ENCODE results near the gene OR51G1. TPM values are rescaled to one million over a fixed set of nuclear protein-coding genes. Genes with fewer than 3 reads are reported as not detected.
"Not testable (repeated sequence)": the region's sequence is repeated elsewhere in the genome, so short reads cannot be mapped to it uniquely, and the experiment has no call there.

The OR51G1 gene, protein sequence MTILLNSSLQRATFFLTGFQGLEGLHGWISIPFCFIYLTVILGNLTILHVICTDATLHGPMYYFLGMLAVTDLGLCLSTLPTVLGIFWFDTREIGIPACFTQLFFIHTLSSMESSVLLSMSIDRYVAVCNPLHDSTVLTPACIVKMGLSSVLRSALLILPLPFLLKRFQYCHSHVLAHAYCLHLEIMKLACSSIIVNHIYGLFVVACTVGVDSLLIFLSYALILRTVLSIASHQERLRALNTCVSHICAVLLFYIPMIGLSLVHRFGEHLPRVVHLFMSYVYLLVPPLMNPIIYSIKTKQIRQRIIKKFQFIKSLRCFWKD
- total RNA-seq = not detected in 3 replicates

DNA sequence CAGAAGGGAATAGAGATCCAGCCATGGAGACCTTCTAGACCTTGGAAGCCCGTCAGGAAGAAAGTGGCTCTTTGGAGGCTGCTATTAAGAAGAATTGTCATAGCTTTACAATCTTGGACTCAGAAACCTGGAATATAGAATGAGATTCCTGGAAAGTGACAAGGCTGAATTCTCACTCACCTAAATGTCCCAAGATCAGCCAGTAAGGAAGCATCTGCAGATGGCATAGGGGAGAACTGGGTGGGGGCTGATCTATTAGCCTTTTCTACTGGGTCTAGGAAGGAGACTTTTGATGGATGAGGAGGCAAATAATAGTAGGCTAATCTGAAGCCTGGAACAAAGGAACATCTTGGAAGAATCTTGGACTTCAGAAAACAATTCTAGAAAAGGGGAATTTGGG lies at the start of gene OR51G1:
Gene OR51G1, minus strand, starts transcription at position 101 of the 400 bp plus-strand sequence. Its CDS starts 0 bp downstream, at position 101.
- no peaks in the 10 kb centered on the region for H3K9me3 Mint-ChIP-seq

DNA sequence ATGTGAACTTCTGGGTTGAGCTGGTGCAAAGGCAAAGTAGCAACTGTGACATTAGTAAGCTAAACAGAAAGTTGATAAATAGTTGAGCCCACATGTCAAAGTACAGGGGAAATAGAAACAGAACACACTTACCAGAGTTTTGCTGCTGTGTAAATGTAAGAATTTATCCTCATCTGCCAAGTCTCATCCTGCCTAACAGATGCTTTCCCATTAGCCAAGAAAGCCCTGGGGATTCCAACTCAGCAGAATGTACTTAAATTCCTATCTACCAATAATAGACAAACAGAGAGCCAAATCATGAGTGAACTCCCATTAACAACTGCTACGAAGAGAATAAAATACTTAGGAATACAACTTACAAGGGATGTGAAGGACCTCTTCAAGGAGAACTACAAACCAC lies 38.7 kb upstream of the OR51G1 start:
- no peak for DNase-seq (ENCODE audit: low spot score in 2 of 2, unreplicated experiment in 2 of 2)
- H3K4me1 Mint-ChIP-seq = no peaks in the 10 kb centered on the region
- no peaks in the 10 kb centered on the region for H3K36me3 Mint-ChIP-seq
- H3K9me3 Mint-ChIP-seq = peaks cover 10% of the 10 kb centered on the region
- no peak overlapping the region for H3K27ac Mint-ChIP-seq
- TF ChIP-seq, protein P1, sequence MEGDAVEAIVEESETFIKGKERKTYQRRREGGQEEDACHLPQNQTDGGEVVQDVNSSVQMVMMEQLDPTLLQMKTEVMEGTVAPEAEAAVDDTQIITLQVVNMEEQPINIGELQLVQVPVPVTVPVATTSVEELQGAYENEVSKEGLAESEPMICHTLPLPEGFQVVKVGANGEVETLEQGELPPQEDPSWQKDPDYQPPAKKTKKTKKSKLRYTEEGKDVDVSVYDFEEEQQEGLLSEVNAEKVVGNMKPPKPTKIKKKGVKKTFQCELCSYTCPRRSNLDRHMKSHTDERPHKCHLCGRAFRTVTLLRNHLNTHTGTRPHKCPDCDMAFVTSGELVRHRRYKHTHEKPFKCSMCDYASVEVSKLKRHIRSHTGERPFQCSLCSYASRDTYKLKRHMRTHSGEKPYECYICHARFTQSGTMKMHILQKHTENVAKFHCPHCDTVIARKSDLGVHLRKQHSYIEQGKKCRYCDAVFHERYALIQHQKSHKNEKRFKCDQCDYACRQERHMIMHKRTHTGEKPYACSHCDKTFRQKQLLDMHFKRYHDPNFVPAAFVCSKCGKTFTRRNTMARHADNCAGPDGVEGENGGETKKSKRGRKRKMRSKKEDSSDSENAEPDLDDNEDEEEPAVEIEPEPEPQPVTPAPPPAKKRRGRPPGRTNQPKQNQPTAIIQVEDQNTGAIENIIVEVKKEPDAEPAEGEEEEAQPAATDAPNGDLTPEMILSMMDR (IDR thresholded peaks at IDR 0.05; ENCODE audit: unreplicated experiment) = no peak
- H3K4me3 Mint-ChIP-seq = no peak overlapping the region
- peaks cover 18% of the 10 kb centered on the region for H3K27me3 Mint-ChIP-seq (ENCODE audit: low read depth)

More for the DNA sequence above, at the start of gene OR51G1:
- Mint-ChIP-seq H3K4me1 (no peaks in the 10 kb centered on the region), H3K27me3 (ENCODE audit: low read depth) (peaks cover 29% of the 10 kb centered on the region), H3K4me3 (no peak within 1 kb of the TSS), H3K27ac (no peak within 1 kb of the TSS), H3K36me3 (no peaks in the 10 kb centered on the region)
- no peak for DNase-seq (ENCODE audit: low spot score in 2 of 2, unreplicated experiment in 2 of 2)
- TF ChIP-seq, protein P1 (IDR thresholded peaks at IDR 0.05; ENCODE audit: unreplicated experiment) = no peak

DNA sequence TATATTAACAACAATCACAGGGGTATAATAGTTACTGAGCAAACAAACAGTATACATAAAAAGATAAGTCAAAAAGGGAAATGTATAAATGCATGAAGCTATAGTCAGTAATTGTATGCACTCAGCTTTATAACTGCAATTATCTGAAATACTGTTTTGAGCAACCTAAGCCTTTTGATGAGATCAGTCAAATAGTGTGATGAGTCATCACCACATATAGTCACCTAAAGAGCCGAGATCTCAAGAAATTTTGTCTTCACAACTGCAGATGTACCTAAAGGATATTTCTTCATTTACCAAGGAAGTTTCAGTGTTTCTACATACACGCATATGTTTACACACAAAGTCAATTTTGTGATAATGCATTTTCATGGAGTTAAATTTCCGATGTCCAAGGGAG lies 36.7 kb upstream of the OR51G1 start:
- peaks cover 10% of the 10 kb centered on the region for H3K9me3 Mint-ChIP-seq
- no peak overlapping the region for H3K4me3 Mint-ChIP-seq
- no peaks in the 10 kb centered on the region for H3K36me3 Mint-ChIP-seq
- no peak for DNase-seq (ENCODE audit: low spot score in 2 of 2, unreplicated experiment in 2 of 2)
- no peaks in the 10 kb centered on the region for H3K4me1 Mint-ChIP-seq
- TF ChIP-seq, protein P1 (IDR thresholded peaks at IDR 0.05; ENCODE audit: unreplicated experiment) = no peak
- H3K27ac Mint-ChIP-seq = no peak overlapping the region
- H3K27me3 Mint-ChIP-seq (ENCODE audit: low read depth) = peaks cover 19% of the 10 kb centered on the region

DNA sequence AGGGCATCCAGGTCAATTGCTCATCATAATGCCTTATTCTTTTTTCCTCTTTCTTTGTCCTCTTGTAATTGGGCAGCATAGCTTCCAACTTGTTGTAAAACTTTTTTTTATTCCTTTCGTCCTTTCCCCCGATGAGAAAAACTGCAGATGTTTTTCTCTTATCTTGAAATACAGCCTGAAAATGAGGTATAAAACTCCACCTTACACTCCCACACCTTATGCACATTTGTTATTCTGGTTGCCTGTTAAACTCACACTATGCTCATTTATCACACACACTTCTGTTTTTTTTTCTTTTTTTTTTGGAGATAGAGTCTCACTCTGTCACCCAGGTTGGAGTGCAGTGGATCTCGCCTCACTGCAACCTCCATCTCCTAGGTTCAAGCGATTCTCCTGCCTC lies 33.3 kb upstream of the OR51G1 start:
- TF ChIP-seq, protein P1 (IDR thresholded peaks at IDR 0.05; ENCODE audit: unreplicated experiment) = no peak
- H3K36me3 Mint-ChIP-seq = no peaks in the 10 kb centered on the region
- no peak overlapping the region for H3K4me3 Mint-ChIP-seq
- H3K27me3 Mint-ChIP-seq (ENCODE audit: low read depth) = peaks cover 33% of the 10 kb centered on the region
- H3K9me3 Mint-ChIP-seq = no peaks in the 10 kb centered on the region
- no peak for DNase-seq (ENCODE audit: low spot score in 2 of 2, unreplicated experiment in 2 of 2)
- H3K4me1 Mint-ChIP-seq = no peaks in the 10 kb centered on the region
- no peak overlapping the region for H3K27ac Mint-ChIP-seq

DNA sequence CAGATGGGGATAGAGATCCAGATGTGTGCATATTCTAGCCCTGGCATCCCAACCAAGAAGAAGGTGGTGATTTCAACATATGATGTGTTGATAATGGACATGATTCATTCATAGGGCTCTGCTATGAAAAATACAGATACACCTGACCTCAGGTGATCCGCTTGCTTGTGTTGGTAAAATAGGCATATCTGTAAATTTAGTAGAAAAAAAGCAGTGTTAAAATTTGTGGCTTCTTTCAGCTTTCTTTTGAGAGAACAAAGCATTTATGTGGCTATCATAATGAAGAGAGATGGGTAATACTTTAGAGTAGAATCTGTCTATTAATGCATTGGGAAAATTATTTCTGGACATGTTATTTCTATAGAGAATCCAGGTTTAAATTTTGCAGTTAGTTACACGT lies 31.5 kb upstream of the OR51G1 start, which contains the start of gene OR51A2:
Gene OR51A2, minus strand, starts transcription at position 101 of the 400 bp plus-strand sequence. Its CDS starts 0 bp downstream, at position 101.
- not testable (repeated sequence) for H3K36me3 Mint-ChIP-seq, H3K27ac Mint-ChIP-seq, H3K4me3 Mint-ChIP-seq

DNA sequence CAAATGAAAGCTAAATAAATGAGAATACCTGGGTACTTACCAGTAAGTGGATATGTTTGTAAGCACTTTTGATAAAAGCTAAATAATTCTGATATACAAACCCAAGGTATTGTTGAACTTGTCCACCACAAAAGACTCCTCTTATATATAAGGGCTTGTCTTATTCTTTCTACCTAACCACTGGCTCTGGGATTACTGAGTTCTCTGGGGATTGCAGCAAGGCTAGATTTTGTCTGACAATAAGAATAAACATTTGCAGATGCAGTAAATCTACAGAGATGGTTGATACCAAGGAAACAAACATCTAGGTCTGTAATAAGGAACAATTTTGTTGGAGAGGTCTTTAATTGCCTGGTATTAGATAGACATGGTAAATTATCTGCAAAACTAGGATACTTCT lies 23.4 kb upstream of the OR51G1 start, which contains the start of gene OR51A4:
Gene OR51A4, minus strand, starts transcription at position 101 of the 400 bp plus-strand sequence. CDS start 505 bp downstream, outside the sequence.
- no peaks in the 10 kb centered on the region for H3K4me1 Mint-ChIP-seq
- H3K27me3 Mint-ChIP-seq (ENCODE audit: low read depth) = peaks cover 25% of the 10 kb centered on the region
- no peaks in the 10 kb centered on the region for H3K9me3 Mint-ChIP-seq
- H3K36me3 Mint-ChIP-seq = no peaks in the 10 kb centered on the region
- TF ChIP-seq, protein P1 (IDR thresholded peaks at IDR 0.05; ENCODE audit: unreplicated experiment) = no peak
- no peak within 1 kb of the TSS for H3K27ac Mint-ChIP-seq
- no peak within 1 kb of the TSS for H3K4me3 Mint-ChIP-seq
- DNase-seq (ENCODE audit: low spot score in 2 of 2, unreplicated experiment in 2 of 2) = no peak

More for the DNA sequence above, 31.5 kb upstream of the OR51G1 start, which contains the start of gene OR51A2:
- H3K9me3 Mint-ChIP-seq; H3K4me1 Mint-ChIP-seq; DNase-seq (ENCODE audit: low spot score in 2 of 2, unreplicated experiment in 2 of 2): not testable (repeated sequence)
- H3K27me3 Mint-ChIP-seq (ENCODE audit: low read depth) = peaks cover 38% of the 10 kb centered on the region
